ENCODE results near the gene CCNC. TPM values are rescaled to one million over a fixed set of nuclear protein-coding genes. Genes with fewer than 3 reads are reported as not detected.

The CCNC gene
- total RNA-seq, 1 experiment from 2014 or later = 104 TPM

DNA sequence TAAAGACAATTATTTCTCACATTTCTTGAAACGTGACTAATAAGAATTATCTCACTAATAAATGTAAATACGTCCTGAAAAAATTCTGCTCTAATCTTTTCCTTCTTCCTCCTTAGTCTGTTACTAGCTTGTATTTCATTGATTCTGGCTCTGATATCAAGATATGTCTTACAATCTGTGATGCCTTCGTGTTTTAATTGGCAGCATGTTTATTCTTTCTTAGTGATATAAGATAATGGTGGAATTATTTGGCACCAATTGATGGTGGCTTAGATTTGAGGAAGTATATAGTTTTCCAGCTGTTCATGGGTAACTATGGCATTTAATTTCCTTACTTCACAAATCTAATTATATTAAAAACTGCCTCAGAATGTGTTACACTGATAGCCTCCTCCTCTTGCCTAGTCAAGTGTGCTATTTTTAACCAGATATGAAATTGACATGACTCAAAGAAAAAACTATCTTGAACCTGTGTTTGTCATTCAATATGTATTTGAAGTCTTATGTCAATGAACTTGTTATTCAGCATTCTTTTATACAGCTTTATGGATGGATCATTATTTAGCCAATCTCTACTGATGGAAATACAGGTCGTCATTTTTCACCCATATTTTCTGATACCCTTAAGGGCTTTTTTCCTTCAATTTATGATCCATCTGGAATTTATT, 5.3 kb downstream of the CCNC start:
- Histone ChIP-seq H3K4me1 (ENCODE audit: low read length) (peaks cover 23% of the 10 kb centered on the region), H3K36me3 (ENCODE audit: insufficient read depth, low read length) (peaks cover 39% of the 10 kb centered on the region), H4K20me1 (ENCODE audit: insufficient read depth, low read depth, low read length) (peaks cover 11% of the 10 kb centered on the region; the same call in 1 of the 2 replicates)

DNA sequence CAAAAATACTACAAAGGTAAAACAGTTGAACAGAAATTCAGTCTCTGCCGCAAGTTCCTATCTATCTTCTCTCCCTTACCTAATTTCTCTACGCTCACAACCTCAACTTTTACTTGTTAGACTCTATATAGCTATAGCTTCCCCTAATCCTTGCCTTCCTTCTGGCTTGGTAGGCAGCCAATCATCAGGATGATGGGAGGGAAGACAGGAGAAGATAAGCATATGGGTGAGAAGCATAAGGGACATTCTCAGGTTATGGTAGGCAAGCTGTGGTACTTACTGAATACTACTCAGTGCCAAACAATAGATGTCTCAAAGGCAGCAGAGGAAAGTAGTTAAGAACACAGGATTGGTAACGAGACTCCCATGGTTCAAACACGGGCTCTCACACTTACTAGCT, 7.8 kb downstream of the CCNC start:
- Histone ChIP-seq H3K4me3 (ENCODE audit: low read length) (no peak overlapping the region), H3K4me1 (ENCODE audit: low read length) (peaks cover 4% of the 10 kb centered on the region), H3K27ac (ENCODE audit: low read length) (no peak overlapping the region), H3K36me3 (ENCODE audit: insufficient read depth, low read length) (peaks cover 61% of the 10 kb centered on the region), H3K4me2 (ENCODE audit: low read depth, low read length, poor library complexity, severe bottlenecking) (no peak overlapping the region), H2AFZ (ENCODE audit: low read length) (no peak overlapping the region), H3K9ac (ENCODE audit: low read length) (no peak overlapping the region), H3K9me2 (replicated peaks; ENCODE audit: insufficient read depth, low read length) (no peaks in the 10 kb centered on the region), H3K79me2 (ENCODE audit: low read length) (peaks cover 88% of the 10 kb centered on the region), H4K20me1 (ENCODE audit: insufficient read depth, low read depth, low read length) (no peaks in the 10 kb centered on the region), H3K27me3 (ENCODE audit: low read length) (no peaks in the 10 kb centered on the region), H3K9me3 (ENCODE audit: low read length) (no peaks in the 10 kb centered on the region)
- DNase-seq = no peak

More for the DNA sequence above, 5.3 kb downstream of the CCNC start:
- Histone ChIP-seq H3K79me2 (ENCODE audit: low read length) (peaks cover 95% of the 10 kb centered on the region), H3K9me2 (replicated peaks; ENCODE audit: insufficient read depth, low read length) (no peaks in the 10 kb centered on the region), H2AFZ (ENCODE audit: low read length) (no peak overlapping the region), H3K9ac (ENCODE audit: low read length) (no peak overlapping the region), H3K27ac (ENCODE audit: low read length) (no peak overlapping the region), H3K4me2 (ENCODE audit: low read depth, low read length, poor library complexity, severe bottlenecking) (no peak overlapping the region), H3K27me3 (ENCODE audit: low read length) (no peaks in the 10 kb centered on the region), H3K4me3 (ENCODE audit: low read length) (no peak overlapping the region), H3K9me3 (ENCODE audit: low read length) (no peaks in the 10 kb centered on the region)
- DNase-seq = no peak

DNA sequence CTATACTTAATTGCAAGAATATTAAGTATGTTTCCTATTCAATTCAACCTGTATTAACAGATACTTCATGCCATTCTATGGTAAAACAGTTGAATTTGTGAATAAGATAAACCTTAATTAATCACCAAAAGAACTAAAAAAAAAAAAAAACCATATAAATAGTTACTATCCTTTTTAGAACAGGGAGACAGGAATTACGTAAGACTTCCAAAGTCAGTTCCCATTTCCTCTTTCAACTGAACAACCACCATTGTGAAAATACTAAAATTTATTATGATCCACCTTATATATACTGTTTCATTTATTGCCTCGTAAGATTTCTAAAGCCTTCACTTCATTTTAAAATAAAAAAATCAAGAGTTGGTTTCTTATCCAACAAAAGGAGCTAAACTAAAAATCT, 9.4 kb downstream of the CCNC start:
- no peaks in the 10 kb centered on the region for H3K27me3 ChIP-seq (ENCODE audit: low read length)
- H3K4me2 ChIP-seq (ENCODE audit: low read depth, low read length, poor library complexity, severe bottlenecking) = no peak overlapping the region
- H3K79me2 ChIP-seq (ENCODE audit: low read length) = peaks cover 72% of the 10 kb centered on the region
- H4K20me1 ChIP-seq (ENCODE audit: insufficient read depth, low read depth, low read length) = no peaks in the 10 kb centered on the region
- peaks cover 69% of the 10 kb centered on the region for H3K36me3 ChIP-seq (ENCODE audit: insufficient read depth, low read length)
- H3K9me2 ChIP-seq (replicated peaks; ENCODE audit: insufficient read depth, low read length) = no peaks in the 10 kb centered on the region
- no peak overlapping the region for H3K4me3 ChIP-seq (ENCODE audit: low read length)
- H3K9ac ChIP-seq (ENCODE audit: low read length) = no peak overlapping the region
- no peak for DNase-seq
- H3K27ac ChIP-seq (ENCODE audit: low read length) = no peak overlapping the region
- H3K4me1 ChIP-seq (ENCODE audit: low read length) = no peaks in the 10 kb centered on the region
- H3K9me3 ChIP-seq (ENCODE audit: low read length) = no peaks in the 10 kb centered on the region
- H2AFZ ChIP-seq (ENCODE audit: low read length) = no peak overlapping the region

DNA sequence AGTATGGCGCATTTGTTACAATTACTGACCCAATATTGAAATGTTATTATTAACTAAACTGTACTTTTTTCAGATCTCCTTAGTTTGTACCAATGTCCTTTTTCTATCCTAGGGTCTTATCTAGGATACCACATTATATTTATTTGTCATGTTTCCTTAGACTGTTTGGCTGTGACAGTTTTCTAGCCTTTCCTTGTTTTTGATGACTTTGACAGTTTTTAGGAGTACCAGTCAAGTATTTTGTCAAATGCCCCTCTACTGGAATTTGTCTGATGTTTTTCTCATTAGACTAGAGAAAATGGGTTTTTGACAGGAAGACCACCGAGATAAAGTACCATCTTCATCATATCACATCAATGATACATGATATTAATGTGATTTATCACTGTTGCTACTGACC, 14.6 kb downstream of the CCNC start:
- H3K9me2 ChIP-seq (replicated peaks; ENCODE audit: insufficient read depth, low read length) = no peaks in the 10 kb centered on the region
- no peak for DNase-seq
- no peak overlapping the region for H3K4me2 ChIP-seq (ENCODE audit: low read depth, low read length, poor library complexity, severe bottlenecking)
- no peaks in the 10 kb centered on the region for H4K20me1 ChIP-seq (ENCODE audit: insufficient read depth, low read depth, low read length)
- no peak overlapping the region for H3K4me3 ChIP-seq (ENCODE audit: low read length)
- H3K9ac ChIP-seq (ENCODE audit: low read length) = no peak overlapping the region
- no peak overlapping the region for H2AFZ ChIP-seq (ENCODE audit: low read length)
- no peaks in the 10 kb centered on the region for H3K9me3 ChIP-seq (ENCODE audit: low read length)
- no peaks in the 10 kb centered on the region for H3K27me3 ChIP-seq (ENCODE audit: low read length)
- no peak overlapping the region for H3K27ac ChIP-seq (ENCODE audit: low read length)
- H3K79me2 ChIP-seq (ENCODE audit: low read length) = peaks cover 52% of the 10 kb centered on the region
- peaks cover 56% of the 10 kb centered on the region for H3K36me3 ChIP-seq (ENCODE audit: insufficient read depth, low read length)
- H3K4me1 ChIP-seq (ENCODE audit: low read length) = no peaks in the 10 kb centered on the region; the same call in 1 of the 2 replicates

DNA sequence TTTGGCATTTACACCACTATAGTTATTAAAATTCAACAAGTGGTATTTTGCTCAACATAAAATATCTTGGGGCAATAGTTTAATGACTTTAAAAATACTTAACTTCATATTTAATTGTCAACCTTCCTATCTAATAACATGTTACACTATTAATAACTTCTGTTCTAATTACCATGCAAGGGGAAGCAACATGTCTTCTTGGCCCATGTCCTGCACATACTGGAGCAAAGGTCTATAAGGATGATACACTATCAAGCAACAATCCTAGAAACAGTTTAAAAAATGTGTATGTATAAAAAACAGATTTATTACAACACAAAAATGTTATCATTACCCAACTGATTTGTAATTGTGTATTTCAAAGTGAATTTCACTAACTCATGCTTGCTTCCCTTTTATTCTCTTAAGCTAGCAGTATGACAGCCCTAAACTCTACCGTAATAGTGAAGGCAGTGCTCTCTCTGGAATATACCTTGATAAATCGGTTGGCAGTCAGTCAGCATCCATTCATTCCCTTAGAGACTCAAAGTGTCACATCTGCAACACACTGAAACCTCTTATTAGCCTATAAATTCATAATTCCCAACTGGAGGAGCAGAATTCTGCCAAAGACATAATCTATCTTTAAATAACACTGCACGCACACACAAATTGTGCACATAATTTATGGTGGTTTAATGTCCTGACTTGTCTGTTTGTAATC, 18.3 kb downstream of the CCNC start:
- H3K9ac ChIP-seq (ENCODE audit: low read length) = no peak overlapping the region
- H3K27me3 ChIP-seq (ENCODE audit: low read length) = no peaks in the 10 kb centered on the region
- no peak overlapping the region for H3K4me2 ChIP-seq (ENCODE audit: low read depth, low read length, poor library complexity, severe bottlenecking)
- H3K9me3 ChIP-seq (ENCODE audit: low read length) = no peaks in the 10 kb centered on the region
- no peaks in the 10 kb centered on the region; the same call in 1 of the 2 replicates for H3K4me1 ChIP-seq (ENCODE audit: low read length)
- peaks cover 41% of the 10 kb centered on the region for H3K36me3 ChIP-seq (ENCODE audit: insufficient read depth, low read length)
- no peak for DNase-seq
- no peaks in the 10 kb centered on the region for H3K9me2 ChIP-seq (replicated peaks; ENCODE audit: insufficient read depth, low read length)
- no peak overlapping the region for H3K27ac ChIP-seq (ENCODE audit: low read length)
- H2AFZ ChIP-seq (ENCODE audit: low read length) = no peak overlapping the region
- no peaks in the 10 kb centered on the region for H4K20me1 ChIP-seq (ENCODE audit: insufficient read depth, low read depth, low read length)
- no peak overlapping the region for H3K4me3 ChIP-seq (ENCODE audit: low read length)
- H3K79me2 ChIP-seq (ENCODE audit: low read length) = peaks cover 45% of the 10 kb centered on the region

DNA sequence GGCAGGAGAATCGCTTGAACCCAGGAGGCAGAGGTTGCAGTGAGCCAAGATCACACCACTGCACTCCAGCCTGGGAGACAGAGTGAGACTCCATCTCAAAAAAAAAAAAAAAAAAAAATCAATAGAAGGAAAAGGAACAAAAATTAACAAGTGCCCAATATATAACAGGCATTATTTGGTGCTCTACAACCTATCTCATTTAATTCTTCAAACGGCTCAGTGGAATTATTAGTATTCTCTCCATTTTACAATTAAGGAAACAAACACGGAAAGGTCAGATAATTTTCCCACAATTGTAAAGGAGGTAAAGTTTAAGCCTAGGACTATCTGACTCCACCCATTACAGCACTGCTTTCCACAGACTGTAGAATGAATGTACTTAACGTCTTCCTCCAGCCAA, 19.8 kb downstream of the CCNC start:
- DNase-seq = no peak
- Histone ChIP-seq H3K79me2 (ENCODE audit: low read length) (peaks cover 57% of the 10 kb centered on the region), H3K9ac (ENCODE audit: low read length) (no peak overlapping the region), H3K36me3 (ENCODE audit: insufficient read depth, low read length) (peaks cover 49% of the 10 kb centered on the region), H2AFZ (ENCODE audit: low read length) (no peak overlapping the region), H3K4me3 (ENCODE audit: low read length) (no peak overlapping the region), H4K20me1 (ENCODE audit: insufficient read depth, low read depth, low read length) (no peaks in the 10 kb centered on the region), H3K27me3 (ENCODE audit: low read length) (no peaks in the 10 kb centered on the region), H3K4me2 (ENCODE audit: low read depth, low read length, poor library complexity, severe bottlenecking) (no peak overlapping the region), H3K9me3 (ENCODE audit: low read length) (no peaks in the 10 kb centered on the region), H3K27ac (ENCODE audit: low read length) (no peak overlapping the region), H3K4me1 (ENCODE audit: low read length) (no peaks in the 10 kb centered on the region; the same call in 1 of the 2 replicates), H3K9me2 (replicated peaks; ENCODE audit: insufficient read depth, low read length) (no peaks in the 10 kb centered on the region)

DNA sequence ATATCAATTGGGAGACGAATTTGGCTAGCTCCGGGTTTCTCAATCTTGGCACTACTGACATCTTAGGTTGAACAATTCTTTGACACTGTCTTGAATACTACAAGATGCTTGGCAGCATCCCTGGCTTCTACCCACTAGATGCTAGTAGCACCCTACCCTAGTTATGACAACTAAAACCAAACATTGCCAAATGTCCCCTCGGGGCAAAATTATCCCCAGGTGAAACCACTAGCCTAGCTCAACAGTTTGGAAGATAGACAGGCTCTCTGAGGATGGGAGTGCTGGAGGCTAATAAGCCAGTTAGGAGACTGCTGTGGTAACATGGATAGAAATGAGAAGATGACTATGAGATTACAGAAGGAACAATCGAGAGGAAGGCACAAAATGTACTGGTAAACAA, 20.9 kb downstream of the CCNC start:
- Histone ChIP-seq H3K79me2 (ENCODE audit: low read length) (peaks cover 57% of the 10 kb centered on the region), H3K9ac (ENCODE audit: low read length) (no peak overlapping the region), H2AFZ (ENCODE audit: low read length) (no peak overlapping the region), H3K36me3 (ENCODE audit: insufficient read depth, low read length) (peaks cover 60% of the 10 kb centered on the region), H3K27me3 (ENCODE audit: low read length) (no peaks in the 10 kb centered on the region), H4K20me1 (ENCODE audit: insufficient read depth, low read depth, low read length) (no peaks in the 10 kb centered on the region), H3K9me2 (replicated peaks; ENCODE audit: insufficient read depth, low read length) (no peaks in the 10 kb centered on the region), H3K4me1 (ENCODE audit: low read length) (no peaks in the 10 kb centered on the region; the same call in 1 of the 2 replicates), H3K27ac (ENCODE audit: low read length) (no peak overlapping the region), H3K4me2 (ENCODE audit: low read depth, low read length, poor library complexity, severe bottlenecking) (no peak overlapping the region), H3K4me3 (ENCODE audit: low read length) (no peak overlapping the region), H3K9me3 (ENCODE audit: low read length) (no peaks in the 10 kb centered on the region)
- no peak for DNase-seq

DNA sequence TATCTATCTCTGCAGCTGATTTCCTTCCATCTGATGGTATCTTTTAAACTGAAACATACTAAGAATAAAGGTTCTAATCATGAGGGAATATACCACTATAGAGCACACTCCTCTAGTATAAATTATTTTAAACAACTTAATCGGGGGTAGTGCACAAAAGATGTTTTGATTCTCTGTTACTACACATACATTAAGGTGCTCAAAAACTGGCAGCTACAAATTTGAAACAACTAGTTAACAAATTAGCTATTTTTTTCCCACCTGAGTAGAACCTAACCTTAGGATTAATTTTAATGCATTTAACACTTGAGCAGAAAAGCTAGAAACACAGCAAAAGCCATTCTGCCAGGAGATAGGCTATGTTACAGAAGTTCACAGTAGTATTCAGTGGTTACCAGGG, 23.0 kb downstream of the CCNC start:
- Histone ChIP-seq H3K9me3 (ENCODE audit: low read length) (no peaks in the 10 kb centered on the region), H3K9me2 (replicated peaks; ENCODE audit: insufficient read depth, low read length) (no peaks in the 10 kb centered on the region), H3K36me3 (ENCODE audit: insufficient read depth, low read length) (peaks cover 64% of the 10 kb centered on the region), H3K9ac (ENCODE audit: low read length) (no peak overlapping the region), H4K20me1 (ENCODE audit: insufficient read depth, low read depth, low read length) (no peaks in the 10 kb centered on the region), H3K4me2 (ENCODE audit: low read depth, low read length, poor library complexity, severe bottlenecking) (no peak overlapping the region), H3K79me2 (ENCODE audit: low read length) (peaks cover 60% of the 10 kb centered on the region), H2AFZ (ENCODE audit: low read length) (no peak overlapping the region), H3K27me3 (ENCODE audit: low read length) (no peaks in the 10 kb centered on the region), H3K4me1 (ENCODE audit: low read length) (no peaks in the 10 kb centered on the region; the same call in 1 of the 2 replicates), H3K27ac (ENCODE audit: low read length) (no peak overlapping the region), H3K4me3 (ENCODE audit: low read length) (no peak overlapping the region)
- DNase-seq = no peak

Measured in Karpas-422 (cell line).